ENCODE data around the gene FEM1C.

DNA sequence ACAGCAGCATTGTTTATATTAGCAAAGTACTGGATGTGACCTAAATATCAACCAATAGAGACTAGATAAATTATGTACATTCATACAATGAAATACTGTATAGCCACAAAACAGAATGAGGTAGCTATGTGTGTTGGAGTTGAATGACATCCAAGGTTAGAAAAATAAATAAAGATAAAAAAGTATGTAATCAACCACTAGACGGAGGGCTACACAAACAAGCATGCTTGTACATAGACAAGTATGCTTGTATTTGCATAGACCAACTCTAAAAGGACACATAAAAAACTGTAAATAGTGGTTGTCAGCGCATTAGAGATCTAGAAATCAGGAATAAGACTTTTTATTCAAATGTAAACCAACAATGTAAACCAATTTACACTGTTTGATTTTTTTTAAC lies 3.0 kb downstream of the FEM1C start:
- TF ChIP-seq POLR2AphosphoS5 (IDR thresholded peaks at IDR 0.05): no peak
- TF ChIP-seq, protein P1, sequence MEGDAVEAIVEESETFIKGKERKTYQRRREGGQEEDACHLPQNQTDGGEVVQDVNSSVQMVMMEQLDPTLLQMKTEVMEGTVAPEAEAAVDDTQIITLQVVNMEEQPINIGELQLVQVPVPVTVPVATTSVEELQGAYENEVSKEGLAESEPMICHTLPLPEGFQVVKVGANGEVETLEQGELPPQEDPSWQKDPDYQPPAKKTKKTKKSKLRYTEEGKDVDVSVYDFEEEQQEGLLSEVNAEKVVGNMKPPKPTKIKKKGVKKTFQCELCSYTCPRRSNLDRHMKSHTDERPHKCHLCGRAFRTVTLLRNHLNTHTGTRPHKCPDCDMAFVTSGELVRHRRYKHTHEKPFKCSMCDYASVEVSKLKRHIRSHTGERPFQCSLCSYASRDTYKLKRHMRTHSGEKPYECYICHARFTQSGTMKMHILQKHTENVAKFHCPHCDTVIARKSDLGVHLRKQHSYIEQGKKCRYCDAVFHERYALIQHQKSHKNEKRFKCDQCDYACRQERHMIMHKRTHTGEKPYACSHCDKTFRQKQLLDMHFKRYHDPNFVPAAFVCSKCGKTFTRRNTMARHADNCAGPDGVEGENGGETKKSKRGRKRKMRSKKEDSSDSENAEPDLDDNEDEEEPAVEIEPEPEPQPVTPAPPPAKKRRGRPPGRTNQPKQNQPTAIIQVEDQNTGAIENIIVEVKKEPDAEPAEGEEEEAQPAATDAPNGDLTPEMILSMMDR (IDR thresholded peaks at IDR 0.05): no peak
- no peak for TF ChIP-seq EP300 (IDR thresholded peaks at IDR 0.05; ENCODE audit: low read depth)
- TF ChIP-seq POLR2A (IDR thresholded peaks at IDR 0.05): no peak
